ENCODE data around the gene GFRA1. TPM values are rescaled to one million over a fixed set of nuclear protein-coding genes. Genes with fewer than 3 reads are reported as not detected.

GFRA1 gene
- total and polyA plus RNA-seq, 2 of the 8 experiments (the other 6 are each of a cell fraction or from before 2014, with no cell fraction given) = 1.1 to 2.0 TPM

DNA sequence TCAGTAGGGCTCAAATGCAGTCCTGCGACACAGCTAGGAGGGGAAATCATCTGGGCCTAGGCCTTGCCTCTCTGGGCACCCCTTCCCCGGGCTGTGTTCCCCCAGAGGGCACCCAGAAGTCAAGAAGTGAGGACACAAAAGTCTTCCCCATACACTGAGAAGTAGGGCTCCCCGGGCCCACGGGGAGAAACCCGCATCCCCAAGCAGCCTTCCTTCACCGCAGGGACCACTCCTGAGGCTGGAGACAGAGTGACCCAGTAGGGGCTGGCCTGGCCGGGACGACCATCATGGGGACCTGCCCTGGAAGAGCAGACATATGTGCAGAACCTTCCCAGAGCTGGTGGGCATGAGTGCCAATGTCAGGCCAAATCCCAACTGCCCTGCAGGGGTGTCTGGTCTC, 163.5 kb downstream of the GFRA1 start:
- no peak overlapping the region for H4K8ac ChIP-seq (ENCODE audit: extremely low read depth, insufficient read depth, low read length)
- no peak overlapping the region for H3K27ac ChIP-seq (ENCODE audit: low read depth, low read length)
- no peak overlapping the region for H4K91ac ChIP-seq (replicated peaks; ENCODE audit: insufficient read length, low read length)
- H3K79me2 ChIP-seq (ENCODE audit: control insufficient read depth in 1 of 2, insufficient read depth in 2 of 2, low read length in 2 of 2) = no peaks in the 10 kb centered on the region
- FAIRE-seq = no peak
- no peak overlapping the region for H2BK120ac ChIP-seq (replicated peaks; ENCODE audit: low read depth, low read length)
- DNase-seq (ENCODE audit: low read depth in 1 of 2, low spot score in 2 of 2) = no peak
- CTCF ChIA-PET (ENCODE audit: partially characterized antibody) = interaction anchor here (0.6 to 6.8 kb wide), 3 partner anchors 13 to 193 kb away, joined by 3 to 60 read pairs (median 7); no protein-coding TSS in a partner anchor
- no peak overlapping the region for H2BK12ac ChIP-seq (ENCODE audit: low read depth, low read length)
- H3K79me1 ChIP-seq (ENCODE audit: low read depth, low read length) = no peaks in the 10 kb centered on the region
- no peaks in the 10 kb centered on the region for H3K23me2 ChIP-seq (ENCODE audit: low read depth, low read length)
- no peak overlapping the region for H3K14ac ChIP-seq (ENCODE audit: insufficient read length)
- H3K27me3 ChIP-seq (replicated peaks in 1 of 4; ENCODE audit: control insufficient read depth in 3 of 4, extremely low read depth in 1 of 4, insufficient read depth in 3 of 4, low read length in 3 of 4) = no peaks in the 10 kb centered on the region
- H2BK20ac ChIP-seq (ENCODE audit: low read length) = no peak overlapping the region
- no peak overlapping the region for H2AFZ ChIP-seq (ENCODE audit: low read length)
- POLR2A ChIA-PET (ENCODE audit: partially characterized antibody) = no interaction called here
- H3K9ac ChIP-seq (replicated peaks in 1 of 4; ENCODE audit: extremely low read depth in 1 of 4, low read depth in 3 of 4, low read length in 3 of 4) = no peak overlapping the region
- no peak overlapping the region for H3K18ac ChIP-seq (ENCODE audit: extremely low read depth, low read length)
- no peak overlapping the region for H3K4me3 ChIP-seq (ENCODE audit: extremely low read depth in 1 of 4, insufficient read depth in 2 of 4, low read depth in 3 of 4, low read length in 4 of 4)
- 96% methylated on average over 8 of the region's 8 CpGs; no CpG with 5 or more reads in 1 of the 2 experiments for WGBS, 2 experiments (ENCODE audit: extremely low coverage in 1 of 2, insufficient coverage in 1 of 2, insufficient read length in 1 of 2, insufficient replicate concordance in 2 of 2, low coverage in 1 of 2, low lambda C conversion rate in 2 of 2, missing lambda C conversion rate in 1 of 2)
- H2BK5ac ChIP-seq (ENCODE audit: low read depth, low read length) = no peak overlapping the region
- H3K4ac ChIP-seq (replicated peaks; ENCODE audit: insufficient read length, low read depth, low read length) = no peak overlapping the region
- no peaks in the 10 kb centered on the region for H3K36me3 ChIP-seq (ENCODE audit: control insufficient read depth in 2 of 4, insufficient read depth in 4 of 4, low read length in 3 of 4)
- no peaks in the 10 kb centered on the region; a peak in 2 of 7 replicates for H3K4me1 ChIP-seq (replicated peaks in 1 of 4; ENCODE audit: control insufficient read depth in 3 of 4, insufficient read depth in 4 of 4, low read length in 3 of 4)
- no peak overlapping the region for H3K56ac ChIP-seq (replicated peaks; ENCODE audit: insufficient read length, low read depth, low read length)
- no peaks in the 10 kb centered on the region for H4K20me1 ChIP-seq (replicated peaks in 1 of 2; ENCODE audit: control insufficient read depth in 1 of 2, insufficient read depth in 2 of 2, low read length in 2 of 2)
- no peak overlapping the region for H4K5ac ChIP-seq (ENCODE audit: insufficient read length, low read depth, low read length)
- H2BK15ac ChIP-seq (ENCODE audit: low read length) = no peak overlapping the region
- no peak for TF ChIP-seq KDM5A (IDR thresholded peaks at IDR 0.05; ENCODE audit: low read length)
- no peak for TF ChIP-seq SIX5 (IDR thresholded peaks at IDR 0.05; ENCODE audit: low read depth, low read length)
- TF ChIP-seq SP2 (IDR thresholded peaks at IDR 0.05; ENCODE audit: low read length) = no peak
- TF ChIP-seq HDAC2 (IDR thresholded peaks at IDR 0.05; ENCODE audit: borderline replicate concordance in 1 of 2, low read depth in 2 of 2, low read length in 2 of 2) = no peak
- TF ChIP-seq, protein P1, sequence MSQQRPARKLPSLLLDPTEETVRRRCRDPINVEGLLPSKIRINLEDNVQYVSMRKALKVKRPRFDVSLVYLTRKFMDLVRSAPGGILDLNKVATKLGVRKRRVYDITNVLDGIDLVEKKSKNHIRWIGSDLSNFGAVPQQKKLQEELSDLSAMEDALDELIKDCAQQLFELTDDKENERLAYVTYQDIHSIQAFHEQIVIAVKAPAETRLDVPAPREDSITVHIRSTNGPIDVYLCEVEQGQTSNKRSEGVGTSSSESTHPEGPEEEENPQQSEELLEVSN (IDR thresholded peaks at IDR 0.05) = no peak
- no peak for TF ChIP-seq BRCA1 (IDR thresholded peaks at IDR 0.05; ENCODE audit: low read depth, low read length)
- no peak for TF ChIP-seq FOSL1 (IDR thresholded peaks at IDR 0.05; ENCODE audit: insufficient read depth, low read depth, low read length)
- TF ChIP-seq, protein P2, sequence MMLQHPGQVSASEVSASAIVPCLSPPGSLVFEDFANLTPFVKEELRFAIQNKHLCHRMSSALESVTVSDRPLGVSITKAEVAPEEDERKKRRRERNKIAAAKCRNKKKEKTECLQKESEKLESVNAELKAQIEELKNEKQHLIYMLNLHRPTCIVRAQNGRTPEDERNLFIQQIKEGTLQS (IDR thresholded peaks at IDR 0.05; ENCODE audit: insufficient read depth, low read depth, low read length) = no peak
- no peak for TF ChIP-seq SAP30 (IDR thresholded peaks at IDR 0.05; ENCODE audit: insufficient read depth, insufficient replicate concordance, low read length)
- no peak for TF ChIP-seq MAFK (IDR thresholded peaks at IDR 0.05; ENCODE audit: low read depth, low read length)
- no peak for TF ChIP-seq YY1 (IDR thresholded peaks at IDR 0.05; ENCODE audit: low read depth, low read length)
- no peak overlapping the region for H2AK5ac ChIP-seq (ENCODE audit: low read depth, low read length)
- H3K23ac ChIP-seq (ENCODE audit: insufficient read length) = no peak overlapping the region
- H3K9me3 ChIP-seq (ENCODE audit: insufficient read depth in 2 of 2, low read depth in 1 of 2, low read length in 1 of 2) = no peaks in the 10 kb centered on the region; a peak in 1 of 4 replicates
- no peak overlapping the region for H3K4me2 ChIP-seq (ENCODE audit: insufficient read depth in 1 of 2, low read depth in 2 of 2, low read length in 2 of 2)
